Caki2 (cell line): ENCODE results near the gene ZBTB49. TPM values are rescaled to one million over a fixed set of nuclear protein-coding genes. Genes with fewer than 3 reads are reported as not detected.

Experiments used
- DNase-seq: peaks from one replicate; pipeline ENCODE4 v3.0.0-alpha.2; 2015; ENCODE audit warnings: low read depth
- in situ Hi-C: cut with HindIII; loops from 2 replicates; pipeline ENCODE4 v1.10.0; 2016; ENCODE audit warnings: low sequenced_read_pairs, low pct_unique_long_range_greater_than_20kb, mixed read lengths
- total RNA-seq: library from RNA; depleted of rRNA; stranded (reverse); fragments of >200 nt; shearing (Covaris generic); gene quantifications from 2 replicates; pipeline ENCODE4 v1.2.3, GENCODE V29; 2014; ENCODE audit warnings: low replicate concordance

Gene ZBTB49
- total RNA-seq, 1 experiment from 2014 or later = 5.5 TPM

DNA sequence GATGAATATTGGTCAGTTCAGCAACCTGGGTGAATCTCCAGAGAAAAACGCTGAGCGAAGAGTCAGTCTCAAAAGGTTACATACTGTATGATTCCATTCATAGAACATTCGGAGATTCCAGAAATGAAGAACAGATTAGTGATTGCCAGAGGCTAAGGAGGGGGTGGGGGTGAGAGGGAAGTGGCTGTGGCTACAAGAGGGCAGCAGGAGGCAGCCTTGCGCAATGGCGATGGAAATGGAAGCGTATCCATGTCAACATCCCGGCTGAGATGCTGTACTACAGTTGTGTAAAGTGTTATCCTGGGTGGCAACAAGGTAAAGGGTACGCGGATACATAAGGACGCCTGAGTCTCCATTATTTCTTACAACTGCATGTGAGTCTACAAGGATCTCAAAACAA, 18.1 kb upstream of the ZBTB49 start:
- no peak for DNase-seq
- in situ Hi-C loops = no loop called here

GRCh38 chr4:4274226-4274625, 15.8 kb upstream of the ZBTB49 start:
- in situ Hi-C loops = no loop called here
- DNase-seq = no peak

- in situ Hi-C loops = no loop called here
- no peak for DNase-seq
These were observed 12.5 kb upstream of the ZBTB49 start for GRCh38 chr4:4277531-4277930.

GRCh38 chr4:4281787-4282186, 8.3 kb upstream of the ZBTB49 start:
- no peak for DNase-seq
- in situ Hi-C loops = no loop called here

DNA sequence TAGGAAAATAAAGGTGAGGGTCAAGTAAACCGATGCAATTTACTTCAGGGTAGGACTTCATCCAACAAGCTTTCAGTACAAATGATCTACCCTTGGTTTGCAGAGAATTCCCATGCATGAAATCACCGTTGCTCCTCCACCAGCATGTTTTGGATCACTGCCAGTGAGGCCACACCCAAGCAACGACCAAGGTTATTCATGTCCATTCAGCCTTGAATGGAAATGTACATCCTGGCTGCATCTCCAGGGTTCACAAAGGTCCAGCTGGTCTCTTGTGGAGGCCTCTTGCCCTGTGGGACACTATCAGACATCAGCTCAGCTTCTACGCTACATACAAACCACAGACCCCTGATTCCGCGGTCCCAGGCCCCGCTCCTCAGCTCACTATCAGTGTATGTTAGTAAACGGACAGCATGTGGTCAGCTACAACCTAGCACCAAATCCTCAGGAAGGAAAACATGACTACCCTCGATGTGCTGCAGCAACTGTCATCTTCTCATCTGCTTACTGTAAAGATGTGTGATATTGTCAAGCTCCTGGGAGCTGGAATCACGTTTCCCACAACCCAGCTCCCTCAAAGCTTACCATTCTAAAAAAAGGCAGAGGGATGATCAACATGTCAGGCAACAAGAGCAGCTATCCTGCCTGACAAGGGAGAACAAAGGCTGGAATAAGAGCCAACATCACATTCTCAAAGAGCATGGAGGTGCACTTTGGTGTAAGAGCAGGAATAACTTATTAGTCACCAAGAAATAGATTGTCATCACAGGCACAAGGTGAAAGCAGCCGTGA, 5.0 kb upstream of the ZBTB49 start:
- in situ Hi-C loops = no loop called here
- DNase-seq = peak; percentile 78

DNA sequence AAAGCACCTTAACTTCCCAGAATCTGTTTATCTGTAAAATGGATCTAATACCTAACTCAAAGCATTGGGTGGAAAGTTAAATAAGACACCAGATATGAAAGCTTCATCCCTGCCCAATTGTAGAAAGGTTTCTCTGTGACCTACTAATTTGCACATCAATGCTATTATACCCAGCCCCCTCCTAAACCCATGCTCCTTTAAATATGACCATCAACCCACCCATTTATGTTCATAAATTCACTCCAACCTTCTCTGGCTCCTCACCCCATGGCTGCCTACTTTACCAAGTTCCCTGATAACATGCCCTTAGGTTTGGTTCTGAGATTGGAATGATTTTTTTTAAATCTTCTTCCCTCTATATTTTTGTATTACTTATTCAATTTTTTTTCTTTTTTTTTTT, 2.0 kb upstream of the ZBTB49 start:
- no peak for DNase-seq
- in situ Hi-C loops = no loop called here

- in situ Hi-C loops = no loop called here
- DNase-seq = no peak
These were observed 996 bp upstream of the ZBTB49 start for GRCh38 chr4:4289055-4289454.

DNA sequence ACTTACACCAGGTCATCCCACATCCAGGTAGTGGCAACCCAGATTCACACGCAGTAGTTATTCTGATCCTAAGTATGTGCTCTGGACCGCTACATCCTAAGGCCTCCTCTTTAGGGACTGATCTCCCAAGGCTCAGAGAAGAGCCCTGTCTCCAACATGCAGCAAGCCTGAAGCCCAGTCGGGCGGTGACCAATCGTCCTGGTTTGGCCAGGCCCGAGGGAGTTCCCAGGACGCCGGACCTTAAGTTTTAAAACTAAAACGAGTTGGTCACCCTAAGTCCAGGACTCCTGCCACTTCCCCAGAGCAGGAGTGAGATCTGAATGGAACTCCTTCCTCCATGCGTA, 482 bp upstream of the ZBTB49 start:
- no peak for DNase-seq

GRCh38 chr4:4293279-4293678, 3.2 kb downstream of the ZBTB49 start:
- in situ Hi-C loops = no loop called here
- no peak for DNase-seq

More for the DNA sequence above, 482 bp upstream of the ZBTB49 start:
- in situ Hi-C loops = no loop called here

- DNase-seq = no peak
- in situ Hi-C loops = no loop called here
These were observed 6.3 kb downstream of the ZBTB49 start for GRCh38 chr4:4296283-4296846.

GRCh38 chr4:4299006-4299405, 9.0 kb downstream of the ZBTB49 start:
- in situ Hi-C loops = no loop called here

DNA sequence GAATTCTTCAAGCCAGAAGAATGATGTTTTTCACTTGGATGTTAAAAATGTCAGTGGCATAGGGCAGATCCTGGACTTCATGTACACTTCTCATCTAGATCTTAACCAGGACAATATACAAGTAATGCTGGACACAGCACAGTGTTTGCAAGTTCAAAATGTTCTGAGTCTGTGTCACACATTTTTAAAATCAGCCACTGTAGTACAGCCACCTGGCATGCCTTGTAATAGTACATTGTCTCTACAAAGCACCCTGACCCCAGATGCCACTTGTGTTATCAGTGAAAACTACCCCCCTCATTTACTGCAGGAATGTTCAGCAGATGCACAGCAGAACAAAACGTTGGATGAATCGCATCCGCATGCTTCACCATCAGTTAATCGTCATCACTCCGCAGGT, 11.9 kb downstream of the ZBTB49 start:
- no peak for DNase-seq
- in situ Hi-C loops = no loop called here

More at GRCh38 chr4:4299006-4299405, 9.0 kb downstream of the ZBTB49 start:
- DNase-seq = no peak

DNA sequence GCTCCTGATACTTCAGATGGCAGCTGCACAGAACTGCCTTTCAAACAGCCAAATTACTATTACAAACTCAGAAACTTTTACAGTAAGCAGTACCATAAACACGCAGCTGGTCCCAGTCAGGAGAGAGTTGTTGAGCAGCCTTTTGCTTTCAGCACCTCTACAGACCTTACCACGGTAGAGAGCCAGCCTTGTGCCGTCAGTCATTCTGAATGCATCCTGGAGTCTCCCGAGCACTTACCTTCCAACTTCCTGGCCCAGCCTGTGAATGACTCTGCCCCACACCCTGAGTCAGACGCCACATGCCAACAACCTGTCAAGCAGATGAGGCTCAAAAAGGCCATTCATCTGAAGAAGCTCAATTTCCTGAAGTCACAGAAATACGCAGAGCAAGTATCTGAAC, 12.4 kb downstream of the ZBTB49 start:
- DNase-seq = no peak
- in situ Hi-C loops = no loop called here

DNA sequence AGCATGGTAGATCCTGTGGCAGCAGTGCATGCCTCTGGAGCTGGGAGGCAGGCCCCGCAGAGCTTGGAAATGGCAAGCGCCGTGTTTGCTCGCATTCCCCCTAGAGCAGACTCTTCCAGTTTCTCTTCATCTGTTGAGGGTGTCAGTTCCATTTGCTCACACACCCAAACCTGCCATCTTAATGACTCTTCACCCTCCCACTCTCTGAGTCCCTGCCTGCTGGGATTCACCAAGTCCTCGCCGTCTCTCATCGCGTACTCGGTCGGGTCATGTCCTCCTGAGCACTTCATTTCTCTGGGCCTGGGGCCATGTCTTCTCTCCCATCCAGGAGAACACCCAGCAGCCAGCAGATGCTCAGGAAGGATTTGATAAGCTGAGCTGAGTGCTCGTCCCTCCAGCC, 16.9 kb downstream of the ZBTB49 start:
- no peak for DNase-seq
- in situ Hi-C loops = no loop called here

- in situ Hi-C loops = no loop called here
These were observed 18.9 kb downstream of the ZBTB49 start for GRCh38 chr4:4308800-4309441.

GRCh38 chr4:4311193-4311592, 21.1 kb downstream of the ZBTB49 start:
- in situ Hi-C loops = no loop called here

More at GRCh38 chr4:4308800-4309441, 18.9 kb downstream of the ZBTB49 start:
- no peak for DNase-seq

DNA sequence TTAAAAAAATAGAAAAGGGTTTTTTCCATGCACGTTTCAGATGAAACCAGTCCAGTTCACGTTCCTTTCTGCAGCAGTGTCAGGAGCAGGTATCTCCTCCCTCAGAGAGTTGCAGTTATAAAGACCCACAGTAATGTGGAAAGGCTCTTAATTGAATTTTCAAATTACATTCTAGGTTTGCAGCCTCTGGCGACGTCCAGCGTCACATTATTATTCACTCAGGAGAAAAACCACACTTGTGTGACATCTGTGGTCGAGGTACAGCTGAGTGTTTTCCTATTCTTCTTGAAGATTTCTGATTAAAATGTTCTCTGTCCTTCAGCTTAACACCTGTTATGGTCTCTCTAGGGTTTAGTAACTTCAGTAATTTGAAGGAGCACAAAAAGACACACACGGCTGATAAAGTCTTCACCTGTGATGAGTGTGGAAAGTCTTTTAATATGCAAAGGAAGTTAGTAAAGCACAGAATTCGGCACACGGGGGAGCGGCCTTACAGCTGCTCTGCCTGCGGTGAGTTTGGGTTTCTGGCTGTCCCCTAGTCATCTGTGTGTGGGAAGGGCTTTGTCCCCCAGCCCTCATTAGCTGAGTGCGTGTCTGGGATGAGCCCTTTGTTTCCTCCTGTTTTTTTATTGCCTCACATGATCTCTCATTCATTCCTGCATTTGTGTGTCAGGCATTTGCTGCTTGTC, 25.6 kb downstream of the ZBTB49 start:
- in situ Hi-C loops = no loop called here
- DNase-seq = no peak

More at GRCh38 chr4:4311193-4311592, 21.1 kb downstream of the ZBTB49 start:
- no peak for DNase-seq

DNA sequence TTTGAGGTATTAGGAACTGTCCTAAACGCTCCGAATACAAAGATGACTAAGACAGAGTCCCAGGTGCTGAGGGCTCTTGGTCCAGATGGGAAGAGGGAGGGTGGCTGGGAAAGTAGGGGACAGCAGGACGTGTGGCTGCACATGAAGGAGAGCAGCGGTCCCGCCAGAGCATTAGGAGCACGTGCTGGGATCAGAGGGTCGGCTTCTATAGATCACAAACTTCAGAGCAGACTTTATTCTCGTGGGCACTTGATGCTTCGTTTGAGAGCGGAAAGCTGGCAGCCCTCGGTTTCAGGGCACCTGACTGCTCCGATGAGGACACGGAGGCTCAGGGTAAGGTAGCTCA, 26.1 kb downstream of the ZBTB49 start:
- in situ Hi-C loops = no loop called here
- no peak for DNase-seq
